CD4-positive, alpha-beta T cell treated with Interleukin-15 for 1 hour (primary cell): ENCODE data around the gene PTGDR2.

ENCODE experiments used
- DNase-seq: peaks from one replicate; pipeline ENCODE4 v3.0.0-alpha.2; 2020

The PTGDR2 gene

GRCh38 chr11:60809249-60809648, 46.5 kb downstream of the PTGDR2 start:
- DNase-seq: no peak

GRCh38 chr11:60803273-60803936, 52.3 kb downstream of the PTGDR2 start:
- DNase-seq: no peak

- no peak for DNase-seq
These were observed 54.6 kb downstream of the PTGDR2 start for GRCh38 chr11:60801194-60801593.
